Endothelial cell of umbilical vein (primary cell): ENCODE measurements around the gene CALHM5. TPM values are rescaled to one million over a fixed set of nuclear protein-coding genes. Genes with fewer than 3 reads are reported as not detected.

Experiments used
- BruUV-seq: library from RNA; stranded (reverse); fragments of 400-500 nt; replicated peaks from 2 replicates; lab custom pipeline; 2021; lab: Mats Ljungman, UMichigan
- CTCF ChIA-PET: fragments of 300-600, 350-600 bp; sonication (Branson Sonifier 250); formaldehyde crosslinking; loops from one replicate; lab custom pipeline; 2021; ENCODE audit warnings: antibody characterized with exemption, inconsistent platforms; lab: Charles Lee
- POLR2A ChIA-PET: fragments of 300-600, 350-600 bp; sonication (Branson Sonifier 250); formaldehyde crosslinking; loops from one replicate; lab custom pipeline; 2021; ENCODE audit warnings: antibody characterized with exemption, inconsistent platforms; lab: Charles Lee
- DNase-seq: peaks from one replicate; pipeline ENCODE4 v3.0.0-alpha.2; 2011; ENCODE audit warnings: low read depth, low spot score
- FAIRE-seq: peaks from 2 replicates; lab custom pipeline; 2011; peaks lifted over from hg19 to GRCh38; lab: Jason Lieb, UNC
- H2AFZ ChIP-seq: 2 replicates; pipeline ENCODE4 v1.6.0; 2012; ENCODE audit warnings: low read depth, low read length, control low read depth, inconsistent platforms
- H3K27ac ChIP-seq: 2 replicates; pipeline ENCODE4 v1.5.1; 2011; ENCODE audit warnings: low read depth, mild to moderate bottlenecking, control low read depth, low read length, moderate library complexity; ENCODE audit not compliant: insufficient read depth
- H3K27me3 ChIP-seq, 2 experiments: 2 replicates each; pipeline versions ENCODE4 v1.6.0 to v1.6.1; 2011; ENCODE audit warnings: low read length in 2 of 2, mixed read lengths in 1 of 2; ENCODE audit not compliant: control insufficient read depth in 2 of 2, insufficient read depth in 2 of 2
- H3K36me3 ChIP-seq, 2 experiments: 2 replicates in 1 of 2; 3 replicates in 1 of 2; pipeline ENCODE4 v1.5.1; 2011; ENCODE audit warnings: low read length in 2 of 2, mild to moderate bottlenecking in 1 of 2, moderate library complexity in 1 of 2; ENCODE audit not compliant: control insufficient read depth in 2 of 2, insufficient read depth in 2 of 2; ENCODE audit errors: extremely low read depth in 1 of 2
- H3K4me1 ChIP-seq: 3 replicates; pipeline ENCODE4 v1.5.1; 2011; ENCODE audit warnings: mild to moderate bottlenecking, low read length; ENCODE audit not compliant: control insufficient read depth, insufficient read depth; ENCODE audit errors: extremely low read depth
- H3K4me2 ChIP-seq: 2 replicates; pipeline ENCODE4 v1.6.1; 2011; ENCODE audit warnings: low read length, control low read depth, mixed read lengths; ENCODE audit not compliant: insufficient read depth
- H3K4me3 ChIP-seq, 3 experiments: fragments of 200-600 bp in 1 of 3; sonication (generic), shearing (Covaris generic) in 1 of 3; replicated peaks in 1 of 3; 2 replicates each; pipeline ENCODE4 v1.5.1; 2011 to 2016; ENCODE audit warnings: control low read depth in 3 of 3, low read length in 3 of 3, mild to moderate bottlenecking in 2 of 3, inconsistent platforms in 1 of 3, low read depth in 1 of 3, moderate library complexity in 1 of 3; ENCODE audit not compliant: insufficient read depth in 1 of 3
- H3K79me2 ChIP-seq: 2 replicates; pipeline ENCODE4 v1.6.0; 2012; ENCODE audit warnings: low read length, inconsistent platforms; ENCODE audit not compliant: control insufficient read depth, insufficient read depth
- H3K9ac ChIP-seq: replicated peaks from 2 replicates; pipeline ENCODE3; 2011; ENCODE audit warnings: low read length, control low read depth; ENCODE audit not compliant: insufficient read depth; ENCODE audit errors: extremely low read depth
- H3K9me1 ChIP-seq: replicated peaks from 3 replicates; pipeline ENCODE4 v1.6.0; 2011; ENCODE audit warnings: mild to moderate bottlenecking, low read length; ENCODE audit not compliant: control insufficient read depth, insufficient read depth; ENCODE audit errors: extremely low read depth
- H3K9me3 ChIP-seq: replicated peaks from 2 replicates; pipeline ENCODE4 v1.5.1; 2012; ENCODE audit warnings: low read length, inconsistent platforms; ENCODE audit not compliant: control insufficient read depth, insufficient read depth
- H4K20me1 ChIP-seq: replicated peaks from 2 replicates; pipeline ENCODE3; 2011; ENCODE audit warnings: mild to moderate bottlenecking, low read length; ENCODE audit not compliant: control insufficient read depth, insufficient read depth; ENCODE audit errors: extremely low read depth
- EZH2 ChIP-seq: IDR thresholded peaks from 2 replicates; pipeline ENCODE4 v1.6.1; 2012; ENCODE audit warnings: borderline replicate concordance, low read depth, mild to moderate bottlenecking, moderate library complexity, low read length, inconsistent platforms; ENCODE audit not compliant: severe bottlenecking
- FOS ChIP-seq: IDR thresholded peaks from 2 replicates; pipeline ENCODE4 v1.6.1; 2011; ENCODE audit warnings: mild to moderate bottlenecking, low read length, moderate library complexity, borderline replicate concordance; ENCODE audit not compliant: insufficient read depth
- GATA2 ChIP-seq: IDR thresholded peaks from 2 replicates; pipeline ENCODE4 v1.7.0; 2011; ENCODE audit warnings: low read depth, mild to moderate bottlenecking, moderate library complexity, mixed read lengths, low read length; ENCODE audit not compliant: insufficient read length, insufficient read depth
- JUN ChIP-seq: IDR thresholded peaks from 2 replicates; pipeline ENCODE4 v1.6.1; 2011; ENCODE audit warnings: borderline replicate concordance, low read depth; ENCODE audit not compliant: insufficient read length, insufficient read depth
- MYC ChIP-seq: IDR thresholded peaks from one replicate; pipeline ENCODE4 v1.6.1; 2011; ENCODE audit warnings: mild to moderate bottlenecking, low read depth, low read length
- POLR2A ChIP-seq: IDR thresholded peaks from 2 replicates; pipeline ENCODE4 v1.6.1; 2012; ENCODE audit warnings: low read depth, mild to moderate bottlenecking, control low read depth, low read length
- POLR2AphosphoS5 ChIP-seq: IDR thresholded peaks from 2 replicates; pipeline ENCODE4 v1.6.1; 2012; ENCODE audit warnings: low read depth, mild to moderate bottlenecking, control low read depth, low read length, moderate library complexity; ENCODE audit not compliant: insufficient read depth
- dilution Hi-C: fragments of 300-500 bp; cut with MboI; formaldehyde crosslinking; loops from one replicate; pipeline ENCODE4 v1.15.0; 2019; ENCODE audit warnings: low sequenced_read_pairs; ENCODE audit not compliant: extremely low pct_ligation_motif_present
- intact Hi-C: fragments of 100-400 bp; cut with micrococcal nuclease; formaldehyde crosslinking; loops from one replicate; pipeline ENCODE4 v1.10.0; 2022
- polyA plus RNA-seq, 4 experiments: library from polyadenylated mRNA; depleted of rRNA in 3 of 4; stranded (reverse) in 3 of 4; unstranded in 1 of 4; fragments of >200 nt; gene quantifications; 2 replicates each; pipeline versions ENCODE4 v1.2.1 to v1.2.3, GENCODE V29; 2011 to 2012; ENCODE audit warnings: missing spikeins in 1 of 4
- total RNA-seq: library from RNA; stranded (reverse); gene quantifications from 2 replicates; pipeline ENCODE4 v1.2.3, GENCODE V29; 2021
- TF ChIP-seq, protein P1 (sequence below), 2 donors: IDR thresholded peaks; 1 replicate in 1 of 2; 2 replicates in 1 of 2; pipeline ENCODE4 v1.5.1; 2011; ENCODE audit warnings: low read length in 2 of 2, mild to moderate bottlenecking in 2 of 2, moderate library complexity in 2 of 2, control low read depth in 1 of 2, inconsistent platforms in 1 of 2, low read depth in 1 of 2; ENCODE audit not compliant: insufficient read depth in 1 of 2; ENCODE audit errors: extremely low read depth in 1 of 2
- TF ChIP-seq, protein P2 (sequence below): IDR thresholded peaks from 2 replicates; pipeline ENCODE4 v1.6.1; 2011; ENCODE audit not compliant: insufficient read depth, insufficient read length

The CALHM5 gene
- total and polyA plus RNA-seq, 2 donors (not counting 3 experiments of a cell fraction or from before 2014, with no cell fraction given) = 4.5 to 6.6 TPM

- FAIRE-seq (no peak), DNase-seq (no peak)
- Histone ChIP-seq H3K9me1 (no peaks in the 10 kb centered on the region), H3K4me1 (peaks cover 14% of the 10 kb centered on the region), H3K4me2 (no peak overlapping the region), H3K9ac (no peak overlapping the region), H3K27me3 (no peaks in the 10 kb centered on the region), H2AFZ (no peak overlapping the region), H3K9me3 (no peaks in the 10 kb centered on the region), H3K79me2 (no peaks in the 10 kb centered on the region), H3K27ac (no peak overlapping the region), H3K36me3 (no peaks in the 10 kb centered on the region), H3K4me3 (no peak overlapping the region), H4K20me1 (no peaks in the 10 kb centered on the region)
- no TSS peak for BruUV-seq
- ChIA-PET POLR2A (no interaction called here), CTCF (interaction anchor here (0.6 to 5.4 kb wide), 4 partner anchors 11 to 1727 kb away, joined by 3 to 44 read pairs (median 4); partner anchors contain the start of gene CALHM5)
- TF ChIP-seq, protein P1, sequence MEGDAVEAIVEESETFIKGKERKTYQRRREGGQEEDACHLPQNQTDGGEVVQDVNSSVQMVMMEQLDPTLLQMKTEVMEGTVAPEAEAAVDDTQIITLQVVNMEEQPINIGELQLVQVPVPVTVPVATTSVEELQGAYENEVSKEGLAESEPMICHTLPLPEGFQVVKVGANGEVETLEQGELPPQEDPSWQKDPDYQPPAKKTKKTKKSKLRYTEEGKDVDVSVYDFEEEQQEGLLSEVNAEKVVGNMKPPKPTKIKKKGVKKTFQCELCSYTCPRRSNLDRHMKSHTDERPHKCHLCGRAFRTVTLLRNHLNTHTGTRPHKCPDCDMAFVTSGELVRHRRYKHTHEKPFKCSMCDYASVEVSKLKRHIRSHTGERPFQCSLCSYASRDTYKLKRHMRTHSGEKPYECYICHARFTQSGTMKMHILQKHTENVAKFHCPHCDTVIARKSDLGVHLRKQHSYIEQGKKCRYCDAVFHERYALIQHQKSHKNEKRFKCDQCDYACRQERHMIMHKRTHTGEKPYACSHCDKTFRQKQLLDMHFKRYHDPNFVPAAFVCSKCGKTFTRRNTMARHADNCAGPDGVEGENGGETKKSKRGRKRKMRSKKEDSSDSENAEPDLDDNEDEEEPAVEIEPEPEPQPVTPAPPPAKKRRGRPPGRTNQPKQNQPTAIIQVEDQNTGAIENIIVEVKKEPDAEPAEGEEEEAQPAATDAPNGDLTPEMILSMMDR (IDR thresholded peaks at IDR 0.05; ENCODE audit: extremely low read depth in 1 of 2, insufficient read depth in 1 of 2, low read depth in 1 of 2, low read length in 2 of 2) = no peak
- TF ChIP-seq FOS (no peak), EZH2 (no peak), POLR2AphosphoS5 (no peak), GATA2 (no peak), MYC (no peak), POLR2A (no peak), JUN (no peak)
- TF ChIP-seq, protein P2, sequence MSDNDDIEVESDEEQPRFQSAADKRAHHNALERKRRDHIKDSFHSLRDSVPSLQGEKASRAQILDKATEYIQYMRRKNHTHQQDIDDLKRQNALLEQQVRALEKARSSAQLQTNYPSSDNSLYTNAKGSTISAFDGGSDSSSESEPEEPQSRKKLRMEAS = no peak
- dilution Hi-C loops (no loop called here), intact Hi-C loops (no loop called here)
Observed at GRCh38 chr6:116524236-116524635, 12.8 kb downstream of the CALHM5 start.
